Fibroblast of the aortic adventitia (primary cell): Measurements from ENCODE around the gene HOXD9. TPM values are rescaled to one million over a fixed set of nuclear protein-coding genes. Genes with fewer than 3 reads are reported as not detected.

Experiments used
- DNase-seq: peaks from one replicate; pipeline ENCODE4 v3.0.0-alpha.2; 2010; ENCODE audit warnings: low read depth
- H3K4me3 ChIP-seq: 2 replicates; pipeline ENCODE4 v1.5.1; 2011; ENCODE audit warnings: low read depth, mild to moderate bottlenecking, control low read depth, low read length, moderate library complexity
- CTCF ChIP-seq: IDR thresholded peaks from 2 replicates; pipeline ENCODE4 v1.5.1; 2011; ENCODE audit warnings: mild to moderate bottlenecking, low read length, control low read depth, inconsistent platforms; ENCODE audit not compliant: insufficient read depth
- total RNA-seq: library from RNA; depleted of rRNA; stranded (reverse); fragments of >200 nt; gene quantifications from 2 replicates; pipeline ENCODE4 v1.2.3, GENCODE V29; 2012; ENCODE audit warnings: low replicate concordance

The HOXD9 gene
- total RNA-seq, 1 donor, result not detected

GRCh38 chr2:176117823-176118371 lies 4.6 kb upstream of the HOXD9 start:
- TF ChIP-seq CTCF, result no peak
- DNase-seq, result no peak
- H3K4me3 ChIP-seq, result no peak overlapping the region

GRCh38 chr2:176118601-176119339 lies 3.7 kb upstream of the HOXD9 start:
- H3K4me3 ChIP-seq, result no peak overlapping the region
- peak; percentile 19 for TF ChIP-seq CTCF
- no peak for DNase-seq

- DNase-seq, result no peak
- TF ChIP-seq CTCF, result no peak
- no peak overlapping the region for H3K4me3 ChIP-seq
Measured at GRCh38 chr2:176120364-176121189, 1.9 kb upstream of the HOXD9 start.

- no peak overlapping the region for H3K4me3 ChIP-seq
- TF ChIP-seq CTCF, result no peak
- DNase-seq, result no peak
Measured at GRCh38 chr2:176121190-176122051, 1.1 kb upstream of the HOXD9 start.

GRCh38 chr2:176122052-176122682 lies 352 bp upstream of the HOXD9 start:
- TF ChIP-seq CTCF, result no peak
- H3K4me3 ChIP-seq, result no peak overlapping the region
- no peak for DNase-seq
